Neuronal stem cell (in vitro differentiated cells): Measurements from ENCODE around the gene CRYBA1.

ENCODE experiments used
- DNase-seq: peaks from one replicate; pipeline ENCODE4 v3.0.0-alpha.2; 2013; ENCODE audit warnings: low spot score
- H2AFZ ChIP-seq: one replicate; pipeline ENCODE4 v1.6.1; 2013; ENCODE audit warnings: mild to moderate bottlenecking, low read length, inconsistent platforms
- H2AK5ac ChIP-seq: 2 replicates; pipeline ENCODE4 v1.6.1; 2013; ENCODE audit warnings: low read depth, mild to moderate bottlenecking, inconsistent platforms, low read length, moderate library complexity, mixed read lengths
- H2BK120ac ChIP-seq: 2 replicates; pipeline ENCODE4 v1.6.1; 2013; ENCODE audit warnings: low read depth, mild to moderate bottlenecking, inconsistent platforms, low read length, moderate library complexity, mixed read lengths
- H2BK12ac ChIP-seq: one replicate; pipeline ENCODE4 v1.6.1; 2013; ENCODE audit warnings: low read length, inconsistent platforms
- H2BK15ac ChIP-seq: 2 replicates; pipeline ENCODE4 v1.6.1; 2013; ENCODE audit warnings: mild to moderate bottlenecking, low read length, inconsistent platforms, mixed read lengths
- H2BK5ac ChIP-seq: one replicate; pipeline ENCODE4 v1.6.1; 2013; ENCODE audit warnings: inconsistent platforms, mild to moderate bottlenecking, low read length, moderate library complexity
- H3K14ac ChIP-seq: one replicate; pipeline ENCODE4 v1.6.1; 2013; ENCODE audit warnings: low read length, inconsistent platforms
- H3K18ac ChIP-seq: 2 replicates; pipeline ENCODE4 v1.6.1; 2013; ENCODE audit warnings: low read length, inconsistent platforms
- H3K23ac ChIP-seq: 2 replicates; pipeline ENCODE4 v1.6.1; 2013; ENCODE audit warnings: low read depth, mild to moderate bottlenecking, mixed read lengths, low read length, inconsistent platforms; ENCODE audit not compliant: poor library complexity
- H3K27ac ChIP-seq: replicated peaks from 3 replicates; pipeline ENCODE4 v1.5.1; 2013; ENCODE audit warnings: low read length, inconsistent platforms
- H3K27me3 ChIP-seq, 3 experiments: 2 replicates each; pipeline ENCODE4 v1.6.1; 2013; ENCODE audit warnings: low read length in 3 of 3, mild to moderate bottlenecking in 2 of 3, inconsistent platforms in 1 of 3, low read depth in 1 of 3, mixed read lengths in 1 of 3, moderate library complexity in 1 of 3; ENCODE audit not compliant: control insufficient read depth in 3 of 3, insufficient read depth in 3 of 3
- H3K36me3 ChIP-seq, 2 donors: replicated peaks in 1 of 2; 2 replicates each; pipeline ENCODE4 v1.6.1; 2013; ENCODE audit warnings: low read length in 2 of 2; ENCODE audit not compliant: control insufficient read depth in 2 of 2, insufficient read depth in 2 of 2
- H3K4ac ChIP-seq: 2 replicates; pipeline ENCODE4 v1.6.1; 2013; ENCODE audit warnings: inconsistent platforms, mild to moderate bottlenecking, low read length, moderate library complexity
- H3K4me1 ChIP-seq, 2 donors: 1 replicate in 1 of 2; 2 replicates in 1 of 2; pipeline ENCODE4 v1.6.1; 2013; ENCODE audit warnings: low read length in 2 of 2, low read depth in 1 of 2; ENCODE audit not compliant: control insufficient read depth in 2 of 2, insufficient read depth in 1 of 2
- H3K4me2 ChIP-seq: one replicate; pipeline ENCODE4 v1.6.1; 2013; ENCODE audit warnings: mild to moderate bottlenecking, low read length, inconsistent platforms; ENCODE audit not compliant: insufficient read depth, poor library complexity, severe bottlenecking
- H3K4me3 ChIP-seq, 2 donors: 2 replicates each; pipeline ENCODE4 v1.5.1; 2013; ENCODE audit warnings: low read length in 2 of 2, mild to moderate bottlenecking in 2 of 2, inconsistent platforms in 1 of 2, moderate library complexity in 1 of 2
- H3K79me1 ChIP-seq: one replicate; pipeline ENCODE4 v1.6.1; 2013; ENCODE audit warnings: low read depth, mild to moderate bottlenecking, inconsistent platforms, low read length, moderate library complexity
- H3K9ac ChIP-seq: one replicate; pipeline ENCODE4 v1.6.1; 2013; ENCODE audit warnings: mild to moderate bottlenecking, low read depth, low read length, inconsistent platforms; ENCODE audit not compliant: poor library complexity
- H3K9me3 ChIP-seq, 2 donors: replicated peaks in 1 of 2; 2 replicates each; pipeline versions ENCODE3 to v1.6.1; 2013; ENCODE audit warnings: low read length in 2 of 2, mild to moderate bottlenecking in 2 of 2, inconsistent platforms in 1 of 2, low read depth in 1 of 2, mixed read lengths in 1 of 2, moderate library complexity in 1 of 2; ENCODE audit not compliant: control insufficient read depth in 2 of 2, insufficient read depth in 1 of 2
- H4K8ac ChIP-seq: one replicate; pipeline ENCODE4 v1.6.1; 2013; ENCODE audit warnings: low read depth, mild to moderate bottlenecking, inconsistent platforms, low read length, moderate library complexity
- H4K91ac ChIP-seq: one replicate; pipeline ENCODE4 v1.6.1; 2013; ENCODE audit warnings: low read length, low read depth, mild to moderate bottlenecking, inconsistent platforms; ENCODE audit not compliant: poor library complexity
- WGBS, 2 donors: extraction: QIAGEN DNeasy Blood & Tissue Kit; methylation state at CpG; one replicate each; pipeline ENCODE4 v1.1.7; 2013; ENCODE audit warnings: missing lambda C conversion rate in 2 of 2, mixed read lengths in 1 of 2; ENCODE audit not compliant: insufficient read length in 2 of 2, insufficient replicate concordance in 1 of 2; ENCODE audit errors: extremely low coverage in 2 of 2; 5-methylcytosine and 5-hydroxymethylcytosine counted together

Gene CRYBA1

GRCh38 chr17:29237476-29238132, 9.1 kb upstream of the CRYBA1 start:
- Histone ChIP-seq H3K9me3 (no peaks in the 10 kb centered on the region), H3K4me2 (no peak overlapping the region), H3K79me1 (no peaks in the 10 kb centered on the region), H4K8ac (no peak overlapping the region), H3K36me3 (no peaks in the 10 kb centered on the region), H2BK12ac (no peak overlapping the region), H2BK120ac (no peak overlapping the region), H3K4ac (no peak overlapping the region), H2AK5ac (no peak overlapping the region), H4K91ac (no peak overlapping the region), H3K18ac (no peak overlapping the region), H3K27ac (no peak overlapping the region), H3K14ac (no peak overlapping the region), H3K23ac (no peak overlapping the region), H3K4me3 (no peak overlapping the region), H2BK5ac (no peak overlapping the region), H3K27me3 (no peaks in the 10 kb centered on the region), H2AFZ (no peak overlapping the region), H3K9ac (no peak overlapping the region), H3K4me1 (peaks cover 13 to 14% of the 10 kb centered on the region in 2 donors), H2BK15ac (no peak overlapping the region)
- no peak for DNase-seq
- WGBS, 2 donors, result no CpG with 5 or more reads among the region's 3 CpGs

GRCh38 chr17:29238133-29238850, 8.4 kb upstream of the CRYBA1 start:
- Histone ChIP-seq H3K14ac (no peak overlapping the region), H2BK15ac (no peak overlapping the region), H3K9me3 (no peaks in the 10 kb centered on the region), H3K4me3 (no peak overlapping the region), H3K4me1 (peaks cover 13 to 14% of the 10 kb centered on the region in 2 donors), H3K36me3 (no peaks in the 10 kb centered on the region), H3K27me3 (no peaks in the 10 kb centered on the region), H3K4me2 (no peak overlapping the region), H2BK120ac (no peak overlapping the region), H4K91ac (no peak overlapping the region), H3K23ac (no peak overlapping the region), H4K8ac (no peak overlapping the region), H3K9ac (no peak overlapping the region), H3K79me1 (no peaks in the 10 kb centered on the region), H3K27ac (no peak overlapping the region), H2BK5ac (no peak overlapping the region), H2AK5ac (no peak overlapping the region), H3K4ac (no peak overlapping the region), H3K18ac (no peak overlapping the region), H2AFZ (peak overlapping the region; percentile 5), H2BK12ac (no peak overlapping the region)
- no CpG with 5 or more reads among the region's 8 CpGs for WGBS, 2 donors
- no peak for DNase-seq

GRCh38 chr17:29240477-29240876, 6.2 kb upstream of the CRYBA1 start:
- no peak for DNase-seq
- H2AFZ ChIP-seq, result peak overlapping the region; percentile 65
- peaks cover 16 to 17% of the 10 kb centered on the region in 2 donors for H3K4me1 ChIP-seq
- no peak overlapping the region for H2BK120ac ChIP-seq
- no peak overlapping the region for H3K14ac ChIP-seq
- H3K27ac ChIP-seq, result peak overlapping the region; percentile 3
- no peak overlapping the region for H3K18ac ChIP-seq
- H4K8ac ChIP-seq, result no peak overlapping the region
- no peak overlapping the region for H2BK15ac ChIP-seq
- H3K4ac ChIP-seq, result no peak overlapping the region
- no peak overlapping the region for H2AK5ac ChIP-seq
- H3K4me2 ChIP-seq, result no peak overlapping the region
- H2BK5ac ChIP-seq, result no peak overlapping the region
- no peaks in the 10 kb centered on the region for H3K36me3 ChIP-seq
- no peaks in the 10 kb centered on the region for H3K79me1 ChIP-seq
- no peak overlapping the region for H4K91ac ChIP-seq
- H2BK12ac ChIP-seq, result no peak overlapping the region
- H3K9me3 ChIP-seq, result no peaks in the 10 kb centered on the region
- no peak overlapping the region for H3K23ac ChIP-seq
- no peak overlapping the region for H3K9ac ChIP-seq
- no peak overlapping the region for H3K4me3 ChIP-seq
- WGBS, 2 donors, result no CpG with 5 or more reads among the region's 2 CpGs
- H3K27me3 ChIP-seq, result no peaks in the 10 kb centered on the region
